SK-N-SH (cell line): ENCODE data around the gene EDA.

Source experiments
- CTCF ChIP-seq: fragments of 200-600 bp; sonication (generic); IDR thresholded peaks from 2 replicates; pipeline ENCODE4 v1.6.1; 2017; ENCODE audit warnings: antibody characterized with exemption, mild to moderate bottlenecking, moderate library complexity
- EP300 ChIP-seq, 2 experiments: IDR thresholded peaks; 2 replicates each; pipeline versions ENCODE4 v1.4.0 to v1.6.1; 2012; ENCODE audit warnings: borderline replicate concordance in 1 of 2, low read depth in 1 of 2, low read length in 1 of 2
- GABPA ChIP-seq: IDR thresholded peaks from 2 replicates; pipeline ENCODE4 v1.4.0; 2012; ENCODE audit warnings: low read depth, mild to moderate bottlenecking
- POLR2AphosphoS5 ChIP-seq: IDR thresholded peaks from 2 replicates; pipeline ENCODE4 v1.6.1; 2012; ENCODE audit warnings: low read depth, low read length
- REST ChIP-seq: IDR thresholded peaks from 2 replicates; pipeline ENCODE4 v1.6.1; 2012; ENCODE audit warnings: mild to moderate bottlenecking, low read depth, low read length, moderate library complexity
- RFX5 ChIP-seq: IDR thresholded peaks from 2 replicates; pipeline ENCODE4 v1.6.1; 2012; ENCODE audit warnings: mild to moderate bottlenecking, improper control_type of control experiment, low read length
- SMC3 ChIP-seq: IDR thresholded peaks from 2 replicates; pipeline ENCODE4 v1.6.1; 2012; ENCODE audit warnings: low read depth, low read length, improper control_type of control experiment
- YY1 ChIP-seq: IDR thresholded peaks from 2 replicates; pipeline ENCODE4 v1.4.0; 2012; ENCODE audit warnings: low read depth, mild to moderate bottlenecking
- TF ChIP-seq, protein P1 (sequence below): IDR thresholded peaks from 2 replicates; pipeline ENCODE4 v1.4.0; 2012; ENCODE audit warnings: low read depth, borderline replicate concordance
- TF ChIP-seq, protein P2 (sequence below): IDR thresholded peaks from 2 replicates; pipeline ENCODE4 v1.4.0; 2012; ENCODE audit warnings: low read depth, borderline replicate concordance

- TF ChIP-seq, protein P1, sequence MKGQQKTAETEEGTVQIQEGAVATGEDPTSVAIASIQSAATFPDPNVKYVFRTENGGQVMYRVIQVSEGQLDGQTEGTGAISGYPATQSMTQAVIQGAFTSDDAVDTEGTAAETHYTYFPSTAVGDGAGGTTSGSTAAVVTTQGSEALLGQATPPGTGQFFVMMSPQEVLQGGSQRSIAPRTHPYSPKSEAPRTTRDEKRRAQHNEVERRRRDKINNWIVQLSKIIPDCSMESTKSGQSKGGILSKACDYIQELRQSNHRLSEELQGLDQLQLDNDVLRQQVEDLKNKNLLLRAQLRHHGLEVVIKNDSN, result no peak
- TF ChIP-seq SMC3 (no peak), YY1 (no peak), POLR2AphosphoS5 (no peak), CTCF (no peak), GABPA (no peak), EP300 (IDR thresholded peaks at IDR 0.05; ENCODE audit: borderline replicate concordance in 1 of 2, low read depth in 1 of 2, low read length in 1 of 2) (no peak), RFX5 (no peak), REST (no peak)
- TF ChIP-seq, protein P2, sequence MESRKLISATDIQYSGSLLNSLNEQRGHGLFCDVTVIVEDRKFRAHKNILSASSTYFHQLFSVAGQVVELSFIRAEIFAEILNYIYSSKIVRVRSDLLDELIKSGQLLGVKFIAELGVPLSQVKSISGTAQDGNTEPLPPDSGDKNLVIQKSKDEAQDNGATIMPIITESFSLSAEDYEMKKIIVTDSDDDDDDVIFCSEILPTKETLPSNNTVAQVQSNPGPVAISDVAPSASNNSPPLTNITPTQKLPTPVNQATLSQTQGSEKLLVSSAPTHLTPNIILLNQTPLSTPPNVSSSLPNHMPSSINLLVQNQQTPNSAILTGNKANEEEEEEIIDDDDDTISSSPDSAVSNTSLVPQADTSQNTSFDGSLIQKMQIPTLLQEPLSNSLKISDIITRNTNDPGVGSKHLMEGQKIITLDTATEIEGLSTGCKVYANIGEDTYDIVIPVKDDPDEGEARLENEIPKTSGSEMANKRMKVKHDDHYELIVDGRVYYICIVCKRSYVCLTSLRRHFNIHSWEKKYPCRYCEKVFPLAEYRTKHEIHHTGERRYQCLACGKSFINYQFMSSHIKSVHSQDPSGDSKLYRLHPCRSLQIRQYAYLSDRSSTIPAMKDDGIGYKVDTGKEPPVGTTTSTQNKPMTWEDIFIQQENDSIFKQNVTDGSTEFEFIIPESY, result no peak
Observed at GRCh38 chrX:70049406-70049805, 433.5 kb downstream of the EDA start.
